Small intestine (tissue), 16 donors: ENCODE results near the gene IGLON5. TPM values are rescaled to one million over a fixed set of nuclear protein-coding genes. Genes with fewer than 3 reads are reported as not detected.

Experiments used
- DNase-seq, 2 donors: peaks; one replicate each; pipeline versions ENCODE4 v3.0.0 to v3.0.0-alpha.2; 2013
- FAIRE-seq: peaks from 2 replicates; lab custom pipeline; 2012; peaks lifted over from hg19 to GRCh38; lab: Jason Lieb, UNC
- H3K27ac ChIP-seq, 3 donors: one replicate each; pipeline ENCODE4 v1.5.1; 2013; ENCODE audit warnings: low read length in 2 of 3, mild to moderate bottlenecking in 2 of 3, control low read depth in 1 of 3, inconsistent platforms in 1 of 3, low read depth in 1 of 3, moderate library complexity in 1 of 3
- H3K27me3 ChIP-seq, 3 donors: one replicate each; pipeline ENCODE4 v1.6.1; 2013; ENCODE audit warnings: low read length in 3 of 3, inconsistent platforms in 1 of 3; ENCODE audit not compliant: control insufficient read depth in 3 of 3, insufficient read depth in 3 of 3
- H3K36me3 ChIP-seq, 3 donors: one replicate each; pipeline ENCODE4 v1.6.1; 2013; ENCODE audit warnings: low read length in 3 of 3, inconsistent platforms in 1 of 3, low read depth in 1 of 3, mild to moderate bottlenecking in 1 of 3, moderate library complexity in 1 of 3; ENCODE audit not compliant: control insufficient read depth in 3 of 3, insufficient read depth in 2 of 3
- H3K4me1 ChIP-seq, 3 donors: one replicate each; pipeline ENCODE4 v1.6.1; 2013; ENCODE audit warnings: low read length in 2 of 3, inconsistent platforms in 1 of 3, low read depth in 1 of 3, mild to moderate bottlenecking in 1 of 3, moderate library complexity in 1 of 3; ENCODE audit not compliant: control insufficient read depth in 3 of 3, insufficient read depth in 2 of 3
- H3K4me3 ChIP-seq, 3 donors: one replicate each; pipeline ENCODE4 v1.5.1; 2013; ENCODE audit warnings: low read length in 3 of 3, control low read depth in 1 of 3, inconsistent platforms in 1 of 3, low read depth in 1 of 3, mild to moderate bottlenecking in 1 of 3, moderate library complexity in 1 of 3
- H3K9me3 ChIP-seq, 2 donors: one replicate each; pipeline ENCODE4 v1.6.1; 2013; ENCODE audit warnings: low read depth in 1 of 2, low read length in 1 of 2; ENCODE audit not compliant: control insufficient read depth in 2 of 2, insufficient read depth in 1 of 2
- WGBS, 3 donors: extraction: QIAGEN DNeasy Blood & Tissue Kit; methylation state at CpG; one replicate each; pipeline ENCODE4 v1.1.7; 2013; 5-methylcytosine and 5-hydroxymethylcytosine counted together
- long read RNA-seq, 10 donors: transcript quantifications; one replicate each; lab custom pipeline, GENCODE V29; 2026
- polyA plus RNA-seq, 4 donors: library from polyadenylated mRNA; stranded (reverse) in 3 of 4; unstranded in 1 of 4; fragments of 200-250 nt in 3 of 4; fragments of 120-200 nt in 1 of 4; gene quantifications; one replicate each; pipeline versions ENCODE4 v1.2.1 to v1.2.3, GENCODE V29; 2013
- donor health status: healthy with polysubstance abuse.
- donor health status: control.
- donor health status: control.
- donor health status: Bipolar disorder and iron deficiency.
- donor health status: healthy.

Gene IGLON5
- polyA plus RNA-seq = 1 to 10 TPM in 2 of 4 donors, not detected in 2; 1.1 to 1.3 TPM
- long read RNA-seq, donor 1, partial matches to known transcripts = 0 of 1 reads
- long read RNA-seq, donor 1, other reads (novel, unspliced or antisense) = 0 of 1 reads
- long read RNA-seq, donor 2 = 0 reads
- long read RNA-seq, donor 3, partial matches to known transcripts = 0 of 1 reads
- long read RNA-seq, donor 3, other reads (novel, unspliced or antisense) = 0 of 1 reads
- long read RNA-seq, donor 4 = 0 reads
- long read RNA-seq, donor 5 = 0 reads
- long read RNA-seq, donor 6 = 0 reads
- long read RNA-seq, donor 7 = 0 reads
- long read RNA-seq, donor 8 = 0 reads
- long read RNA-seq, donor 9 = 0 reads
- long read RNA-seq, donor 10, partial matches to known transcripts = 0 of 1 reads
- long read RNA-seq, donor 10, other reads (novel, unspliced or antisense) = 0 of 1 reads

DNA sequence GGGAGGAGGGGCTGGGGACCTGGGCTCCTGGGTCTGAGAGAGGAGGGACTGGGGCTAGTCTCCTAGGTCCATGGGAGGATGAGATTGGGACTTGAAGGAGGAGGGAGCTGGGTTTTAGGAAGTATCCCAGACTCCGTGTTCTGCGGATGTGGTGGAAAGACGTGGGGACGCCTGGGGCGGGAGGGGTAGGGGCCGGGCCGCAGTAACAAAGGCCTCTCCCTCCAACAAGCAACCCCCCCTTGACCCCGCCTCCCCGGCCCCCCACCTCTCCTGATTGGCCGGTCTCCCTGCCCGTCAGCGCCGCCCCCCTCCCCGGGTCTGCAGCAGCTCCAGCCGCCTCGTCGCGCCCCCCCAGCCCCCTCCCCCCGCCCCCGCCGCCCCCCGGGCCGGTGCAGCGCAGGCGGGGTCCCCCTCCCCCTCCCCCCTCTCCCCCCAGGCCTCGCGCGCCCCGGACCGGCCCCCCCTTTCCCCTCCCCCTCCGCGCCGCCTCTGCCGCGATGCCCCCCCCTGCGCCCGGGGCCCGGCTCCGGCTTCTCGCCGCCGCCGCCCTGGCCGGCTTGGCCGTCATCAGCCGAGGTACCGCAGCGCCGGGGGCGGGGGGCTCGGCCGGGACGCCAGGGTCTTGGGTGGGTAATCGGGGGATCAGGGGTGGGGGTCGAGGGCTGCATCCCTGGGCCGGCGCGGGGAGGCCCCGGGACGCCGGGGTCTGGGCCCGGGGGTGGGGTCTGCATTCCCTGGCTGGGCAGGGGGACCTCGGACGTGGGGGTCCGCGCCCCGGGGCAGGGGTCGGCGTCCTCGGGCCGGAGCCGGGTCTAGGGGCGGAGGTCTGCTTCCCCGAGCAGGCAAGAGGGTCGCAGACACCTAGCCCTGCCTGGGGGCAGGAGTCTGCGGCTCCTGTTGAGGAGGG lies at the start of gene IGLON5:
IGLON5 (plus strand) TSS at position 294 of the 907 bp plus-strand sequence; CDS start at position 498, 204 bp downstream.
- no peak for DNase-seq
- no peaks in the 10 kb centered on the region for H3K36me3 ChIP-seq
- no peak within 1 kb of the TSS for H3K4me3 ChIP-seq
- peaks cover 0 to 16% (median 12%) of the 10 kb centered on the region in 3 donors for H3K27me3 ChIP-seq
- H3K4me1 ChIP-seq = no peaks in the 10 kb centered on the region
- peaks cover 0 to 3% of the 10 kb centered on the region in 2 donors for H3K9me3 ChIP-seq
- 4 to 11% (median 10%) methylated on average over 26 to 59 of the region's 76 CpGs for WGBS, 3 donors
- no peak within 1 kb of the TSS for H3K27ac ChIP-seq
- FAIRE-seq = no peak

DNA sequence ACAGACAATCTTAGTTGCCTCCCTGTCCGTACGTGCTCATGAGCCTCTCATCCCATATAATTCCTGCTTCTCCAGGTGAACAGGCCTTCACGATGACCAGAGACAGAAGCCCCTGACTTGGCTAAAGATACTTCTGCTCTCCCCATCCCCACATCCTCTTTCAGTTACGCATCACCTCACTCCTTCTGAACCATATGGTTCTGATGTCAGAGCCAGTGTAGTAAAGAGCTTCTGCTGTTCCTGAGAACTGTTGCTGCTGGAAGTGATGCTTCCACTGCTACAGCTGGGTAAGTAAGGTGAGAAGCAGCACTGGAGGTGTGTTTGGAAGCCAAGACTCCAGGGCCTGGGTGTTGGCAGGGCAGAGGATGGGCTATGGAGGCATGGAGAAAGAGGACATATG lies 47.6 kb upstream of the IGLON5 start:
- H3K4me3 ChIP-seq = no peak overlapping the region

DNA sequence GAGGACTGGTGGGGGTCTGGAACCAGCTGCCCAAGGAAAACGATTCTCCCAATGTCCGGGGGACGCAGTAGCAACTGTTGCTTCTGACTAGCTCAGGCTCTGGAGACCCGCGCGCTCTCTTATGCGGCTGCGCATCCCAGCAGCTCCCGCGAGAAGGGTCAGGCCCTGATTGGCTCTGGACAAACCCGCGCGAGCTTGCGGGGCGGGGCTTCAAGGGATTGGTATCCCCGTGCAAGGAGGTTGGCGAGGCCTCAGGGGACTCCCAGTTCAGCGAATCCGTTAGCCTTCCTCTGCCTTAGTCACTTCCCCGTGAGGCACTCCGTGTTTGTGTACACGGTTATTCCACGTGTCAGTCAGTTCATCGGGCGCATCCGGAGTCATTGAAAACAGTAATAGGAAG lies 40.4 kb upstream of the IGLON5 start:
- Histone ChIP-seq H3K27ac (no peak overlapping the region), H3K4me3 (no peak overlapping the region), H3K9me3 (no peaks in the 10 kb centered on the region), H3K36me3 (no peaks in the 10 kb centered on the region), H3K27me3 (no peaks in the 10 kb centered on the region), H3K4me1 (no peaks in the 10 kb centered on the region)
- no peak for FAIRE-seq
- no peak for DNase-seq
- WGBS, 3 donors = 64 to 79% (median 66%) methylated on average over 26 of the region's 26 CpGs

More for the DNA sequence above, 47.6 kb upstream of the IGLON5 start:
- DNase-seq = no peak
- Histone ChIP-seq H3K9me3 (no peaks in the 10 kb centered on the region), H3K27me3 (peaks cover 0 to 3% (median 0%) of the 10 kb centered on the region in 3 donors), H3K36me3 (no peaks in the 10 kb centered on the region), H3K27ac (no peak overlapping the region), H3K4me1 (no peaks in the 10 kb centered on the region)
- FAIRE-seq = no peak
- 78 to 88% (median 82%) methylated on average over 4 of the region's 4 CpGs for WGBS, 3 donors

DNA sequence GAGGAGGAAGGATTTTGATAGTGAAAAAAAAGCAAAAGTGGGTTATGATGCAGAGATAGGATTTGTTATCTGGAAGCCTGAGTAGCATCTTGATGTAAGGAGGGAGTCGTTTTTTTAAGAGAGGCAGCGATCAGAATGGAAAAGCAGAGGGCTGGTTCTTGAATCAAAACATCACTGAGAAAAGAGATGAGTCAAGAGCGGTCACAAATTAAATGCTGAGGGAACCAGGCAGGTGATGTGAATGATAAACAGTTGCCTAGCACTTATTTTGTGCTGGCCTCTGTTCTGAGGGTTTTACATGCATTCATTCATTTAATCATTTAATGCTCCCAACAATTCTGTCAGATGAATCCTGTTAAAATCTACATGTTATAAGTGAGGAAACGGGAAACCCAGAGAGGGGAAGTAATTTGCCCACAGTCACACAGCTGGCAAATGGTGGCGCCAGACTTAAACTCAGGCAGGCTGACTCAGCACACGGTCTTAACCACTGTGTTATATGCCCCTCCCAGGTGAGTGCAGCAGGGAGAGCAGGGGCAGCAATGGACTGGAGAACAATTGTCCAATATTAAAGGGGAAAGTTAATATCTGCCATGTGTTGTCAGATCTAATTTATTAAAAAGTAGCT lies 39.1 kb upstream of the IGLON5 start:
- WGBS, 3 donors = 44 to 61% (median 55%) methylated on average over 6 of the region's 6 CpGs
- Histone ChIP-seq H3K36me3 (no peaks in the 10 kb centered on the region), H3K27ac (no peak overlapping the region), H3K9me3 (no peaks in the 10 kb centered on the region), H3K27me3 (no peaks in the 10 kb centered on the region), H3K4me1 (no peaks in the 10 kb centered on the region), H3K4me3 (no peak overlapping the region)
- DNase-seq (no peak), FAIRE-seq (no peak)

DNA sequence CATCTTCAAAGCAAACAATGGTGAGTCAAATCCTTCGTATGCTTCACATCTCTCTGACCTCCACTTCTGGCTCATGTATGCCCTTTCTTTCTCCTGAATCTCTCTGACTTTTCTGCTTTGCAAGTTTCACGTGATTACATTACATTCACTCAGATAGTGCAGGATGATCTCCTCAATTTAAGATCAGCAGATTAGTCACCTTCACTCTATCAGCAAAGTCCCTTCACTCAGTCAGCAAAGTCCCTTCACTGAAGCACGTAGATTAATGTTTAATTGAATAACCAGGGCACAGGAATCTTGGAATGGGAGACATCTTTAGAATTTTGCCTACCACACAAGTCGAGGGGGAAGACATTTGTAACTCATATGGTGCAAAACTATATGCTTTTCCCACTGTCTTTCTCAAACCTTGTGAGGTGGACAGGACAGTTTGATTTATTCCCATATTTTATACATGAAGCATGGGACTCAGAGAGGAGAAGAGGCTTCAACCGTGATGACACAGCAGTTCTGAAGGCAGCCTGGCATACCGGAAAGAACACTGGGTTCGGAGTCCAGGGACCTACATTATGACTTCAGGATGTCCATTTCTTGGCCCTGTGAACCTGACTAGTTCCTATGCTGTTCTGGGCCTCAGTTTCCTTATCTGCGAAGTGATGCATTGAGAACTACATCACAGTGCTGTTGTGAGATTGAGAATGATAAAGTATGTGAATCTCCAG lies 37.2 kb upstream of the IGLON5 start:
- no peaks in the 10 kb centered on the region for H3K27me3 ChIP-seq
- H3K9me3 ChIP-seq = no peaks in the 10 kb centered on the region
- no peak overlapping the region for H3K27ac ChIP-seq
- FAIRE-seq (no peak), DNase-seq (no peak)
- H3K36me3 ChIP-seq = no peaks in the 10 kb centered on the region
- no peak overlapping the region for H3K4me3 ChIP-seq
- WGBS, 3 donors = 62 to 75% (median 73%) methylated on average over 8 of the region's 8 CpGs
- no peaks in the 10 kb centered on the region for H3K4me1 ChIP-seq

DNA sequence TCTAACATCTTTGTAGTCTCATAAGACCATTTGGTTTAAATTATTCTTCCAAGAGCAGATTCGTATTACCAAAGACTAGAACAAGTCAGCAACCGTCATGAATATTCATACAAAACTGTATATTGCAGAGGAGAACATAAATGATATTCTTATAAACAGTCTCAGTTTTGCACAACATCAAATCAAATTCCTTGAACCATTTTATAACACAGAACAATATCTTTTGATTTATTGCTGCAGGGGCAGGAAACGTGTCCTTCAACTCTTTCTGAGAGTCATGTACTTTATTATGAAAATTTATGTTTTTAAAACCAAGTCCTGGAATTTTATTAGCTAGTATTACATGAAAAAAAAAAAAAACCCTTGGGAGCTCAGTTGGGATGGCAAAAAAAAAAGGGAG lies 34.3 kb upstream of the IGLON5 start:
- no peaks in the 10 kb centered on the region for H3K9me3 ChIP-seq
- H3K27me3 ChIP-seq = peaks cover 0 to 2% (median 0%) of the 10 kb centered on the region in 3 donors
- WGBS, 3 donors = 64 to 69% (median 64%) methylated on average over 3 of the region's 3 CpGs
- H3K4me3 ChIP-seq = no peak overlapping the region
- no peaks in the 10 kb centered on the region for H3K36me3 ChIP-seq
- H3K4me1 ChIP-seq = no peaks in the 10 kb centered on the region
- FAIRE-seq (no peak), DNase-seq (no peak)
- H3K27ac ChIP-seq = no peak overlapping the region

DNA sequence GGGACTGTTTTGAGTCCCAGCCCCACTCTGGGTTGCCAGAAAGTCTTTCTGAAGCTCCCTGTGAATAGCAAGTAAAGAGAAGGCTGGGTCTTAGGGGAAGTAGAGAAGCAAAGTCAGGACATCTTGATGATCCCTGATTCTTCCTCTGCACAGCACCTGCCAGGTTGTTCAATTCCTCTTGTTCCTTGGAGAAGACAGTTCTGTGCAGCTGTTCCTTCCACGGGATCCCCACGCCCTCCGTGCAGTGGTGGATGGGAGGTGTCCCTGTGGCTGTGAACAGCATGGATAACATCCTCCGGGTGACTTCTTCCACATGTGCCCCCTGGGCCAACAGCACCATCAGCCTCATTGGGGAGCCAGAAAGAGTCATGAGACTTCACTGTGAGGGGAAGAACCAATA lies 29.1 kb upstream of the IGLON5 start:
- Histone ChIP-seq H3K4me3 (no peak overlapping the region), H3K9me3 (no peaks in the 10 kb centered on the region), H3K27me3 (peaks cover 0 to 2% (median 0%) of the 10 kb centered on the region in 3 donors), H3K4me1 (no peaks in the 10 kb centered on the region), H3K36me3 (no peaks in the 10 kb centered on the region), H3K27ac (no peak overlapping the region)
- DNase-seq (no peak), FAIRE-seq (no peak)
- 71 to 84% (median 82%) methylated on average over 4 of the region's 4 CpGs for WGBS, 3 donors
